G401 (cell line): Measurements from ENCODE around the gene TCEAL7. TPM values are rescaled to one million over a fixed set of nuclear protein-coding genes. Genes with fewer than 3 reads are reported as not detected.

ENCODE experiments used
- DNase-seq: peaks from one replicate; pipeline ENCODE4 v3.0.0-alpha.2; 2015; ENCODE audit warnings: low spot score
- in situ Hi-C: cut with HindIII; loops from 2 replicates; pipeline ENCODE4 v1.10.0; 2016; ENCODE audit warnings: low sequenced_read_pairs, mixed read lengths
- total RNA-seq: library from RNA; depleted of rRNA; stranded (reverse); fragments of >200 nt; shearing (Covaris generic); gene quantifications from 2 replicates; pipeline ENCODE4 v1.2.3, GENCODE V29; 2014; rRNA removed

Gene TCEAL7
- total RNA-seq, 1 experiment from 2014 or later = 0.71 TPM

DNA sequence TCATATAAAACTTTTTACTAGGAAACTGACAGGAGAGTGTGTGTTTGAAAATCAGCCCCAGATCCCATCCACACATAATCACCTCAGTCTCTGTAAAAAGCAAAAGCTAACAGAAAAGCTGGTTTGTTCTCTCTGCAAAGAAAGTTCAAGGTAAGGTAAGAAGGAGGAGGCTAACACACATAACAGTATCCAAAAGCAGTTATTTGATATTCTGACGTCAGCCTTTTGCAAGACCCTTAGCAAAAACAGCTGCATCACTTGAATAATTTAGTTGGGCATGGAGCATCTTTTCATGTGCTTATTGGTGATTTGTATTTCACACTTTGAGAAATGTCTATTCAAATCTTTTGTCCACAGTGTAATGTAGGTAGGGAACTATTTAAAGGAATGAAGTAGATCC is 31.8 kb downstream of the TCEAL7 start:
- in situ Hi-C loops = no loop called here
- DNase-seq = no peak

- in situ Hi-C loops = no loop called here
These were observed 32.4 kb downstream of the TCEAL7 start for GRCh38 chrX:103362474-103362873.

GRCh38 chrX:103363046-103363445 is 33.0 kb downstream of the TCEAL7 start:
- no peak for DNase-seq
- in situ Hi-C loops = no loop called here

More at GRCh38 chrX:103362474-103362873, 32.4 kb downstream of the TCEAL7 start:
- DNase-seq = no peak

GRCh38 chrX:103367502-103367901 is 37.5 kb downstream of the TCEAL7 start:
- in situ Hi-C loops = no loop called here
- DNase-seq = no peak

- in situ Hi-C loops = no loop called here
- no peak for DNase-seq
These were observed 39.4 kb downstream of the TCEAL7 start for GRCh38 chrX:103369479-103369878.

DNA sequence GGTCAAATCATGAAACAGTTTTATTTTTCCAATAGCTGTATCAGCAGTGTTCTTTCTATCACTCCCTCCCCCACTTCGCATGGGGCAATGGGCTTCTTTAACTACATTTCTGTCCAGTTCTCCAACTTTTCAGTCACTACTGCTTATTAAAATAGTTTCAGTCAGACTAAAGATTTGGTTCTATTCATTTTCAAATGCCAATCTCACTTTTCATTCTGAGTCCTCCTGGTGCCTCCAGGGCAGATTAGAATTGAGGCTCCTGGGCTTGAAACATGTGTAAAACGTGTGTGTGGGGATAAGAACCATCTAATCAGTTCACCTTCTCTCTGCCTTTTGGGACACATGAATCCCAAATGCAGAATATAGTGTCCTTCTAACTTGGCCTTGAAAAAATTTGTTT is 42.8 kb downstream of the TCEAL7 start:
- in situ Hi-C loops = no loop called here
- DNase-seq = no peak

DNA sequence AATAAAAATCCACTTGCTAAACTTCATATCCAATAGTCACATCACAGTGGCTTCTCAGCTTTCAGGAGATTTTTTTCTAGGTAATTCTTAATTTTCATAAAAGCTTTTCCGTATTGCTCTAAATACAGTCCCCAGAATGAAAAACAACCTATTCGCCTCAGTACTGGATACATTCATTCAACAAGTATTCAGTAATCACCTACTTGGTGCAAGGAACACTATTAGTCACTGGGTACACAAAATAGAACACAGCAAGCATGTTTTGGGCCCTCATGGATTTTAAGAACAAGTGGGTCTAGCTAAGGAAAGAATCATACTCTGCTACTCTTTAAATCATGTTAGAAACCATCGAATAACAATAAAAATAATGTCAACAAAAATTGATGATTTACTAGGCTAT is 43.5 kb downstream of the TCEAL7 start:
- no peak for DNase-seq
- in situ Hi-C loops = no loop called here

DNA sequence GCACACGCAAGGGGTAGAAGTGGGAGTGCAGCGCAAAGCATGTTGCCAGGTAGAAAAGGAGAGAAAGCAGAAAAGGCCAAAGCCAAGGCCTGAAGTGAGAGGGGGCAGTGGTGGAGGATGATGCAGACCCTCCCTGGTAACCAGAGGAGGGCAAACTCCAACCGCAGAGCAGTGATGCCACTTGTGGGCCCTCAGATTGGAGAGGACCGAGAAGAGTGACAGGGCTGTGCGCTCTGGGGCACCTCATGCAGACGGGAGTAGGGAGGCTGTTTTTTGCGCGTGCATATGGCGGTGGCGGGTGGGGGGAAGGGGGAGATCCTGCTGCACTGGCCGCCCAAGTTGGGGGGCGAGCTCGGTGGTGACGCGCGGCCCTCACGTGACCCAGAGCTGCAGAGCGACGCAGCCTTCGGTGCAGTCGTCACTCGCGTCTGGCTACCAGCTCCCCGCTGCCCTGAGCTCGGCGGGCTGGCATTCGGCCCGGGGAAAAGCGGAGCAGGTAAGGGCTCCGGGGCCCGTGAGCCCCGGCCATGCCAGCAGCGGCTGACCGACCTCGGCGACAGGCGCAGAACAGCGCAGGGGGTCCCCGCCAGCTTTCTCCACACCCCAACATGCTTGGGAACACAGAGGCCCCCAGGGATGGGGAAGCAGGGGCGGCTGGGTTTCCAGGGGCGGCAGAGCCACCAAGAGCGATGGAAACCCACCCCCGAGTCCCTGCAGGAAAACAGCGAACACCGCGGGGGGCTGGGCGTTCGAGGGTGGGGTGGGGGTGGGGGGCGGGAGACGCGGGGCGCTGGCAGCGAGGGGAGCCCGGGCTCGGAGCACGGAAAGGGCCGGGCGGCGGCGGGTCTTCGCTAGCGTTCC is 46.3 kb downstream of the TCEAL7 start, which contains the start of gene BEX3:
TSS of gene BEX3 (plus strand) at position 421 of the 861 bp plus-strand sequence. CDS start 984 bp downstream, outside the sequence.
- in situ Hi-C loops = no loop called here

GRCh38 chrX:103376979-103377324 is 46.9 kb downstream of the TCEAL7 start:
- in situ Hi-C loops = no loop called here
- no peak for DNase-seq

More for the DNA sequence above, 46.3 kb downstream of the TCEAL7 start, which contains the start of gene BEX3:
- DNase-seq = peak; percentile 78

GRCh38 chrX:103378990-103379389 is 49.0 kb downstream of the TCEAL7 start:
- no peak for DNase-seq
- in situ Hi-C loops = no loop called here

Other genes starting within 250 kb of the TCEAL7 start
- gene NXF3, start 237.1 kb upstream of the TCEAL7 start, total RNA-seq = not detected in 2 replicates
- gene BEX4, start 115.1 kb upstream of the TCEAL7 start, total RNA-seq = 61.7 and 62.2 TPM in 2 replicates
- gene TCEAL8, start 75.1 kb upstream of the TCEAL7 start, total RNA-seq = 128 and 162 TPM in 2 replicates
- not detected in 2 replicates for gene TCEAL5, start 53.5 kb upstream of the TCEAL7 start, total RNA-seq
- gene BEX2, start 19.2 kb upstream of the TCEAL7 start, total RNA-seq = 101 and 163 TPM in 2 replicates
- gene TCEAL9, start 26.3 kb downstream of the TCEAL7 start, total RNA-seq = 39.1 and 42.6 TPM in 2 replicates
- 464 and 525 TPM in 2 replicates for gene BEX3, start 46.3 kb downstream of the TCEAL7 start, total RNA-seq
- not detected in 2 replicates for gene RAB40A, start 189.2 kb downstream of the TCEAL7 start, total RNA-seq